Ishikawa (cell line): Measurements from ENCODE around the gene GOSR2.

Source experiments
- CEBPB ChIP-seq: IDR thresholded peaks from 2 replicates; pipeline ENCODE4 v1.6.1; 2012
- CREB1 ChIP-seq: IDR thresholded peaks from 2 replicates; pipeline ENCODE4 v1.6.1; 2012; ENCODE audit warnings: low read depth
- EGR1 ChIP-seq: IDR thresholded peaks from 2 replicates; pipeline ENCODE4 v1.6.1; 2012
- EP300 ChIP-seq: IDR thresholded peaks from 2 replicates; pipeline ENCODE4 v1.6.1; 2012; ENCODE audit warnings: borderline replicate concordance
- FOXM1 ChIP-seq: IDR thresholded peaks from 2 replicates; pipeline ENCODE4 v1.6.1; 2012; ENCODE audit warnings: low read depth, borderline replicate concordance
- MAX ChIP-seq: IDR thresholded peaks from 2 replicates; pipeline ENCODE4 v1.6.1; 2012
- NFIC ChIP-seq: IDR thresholded peaks from 2 replicates; pipeline ENCODE4 v1.6.1; 2012
- RAD21 ChIP-seq: IDR thresholded peaks from 2 replicates; pipeline ENCODE4 v1.6.1; 2012; ENCODE audit warnings: low read depth
- REST ChIP-seq: IDR thresholded peaks from 2 replicates; pipeline ENCODE4 v1.6.1; 2012; ENCODE audit warnings: low read depth, mild to moderate bottlenecking
- TAF1 ChIP-seq: IDR thresholded peaks from 2 replicates; pipeline ENCODE4 v1.6.1; 2012; ENCODE audit warnings: low read depth, mild to moderate bottlenecking
- TCF12 ChIP-seq: IDR thresholded peaks from 2 replicates; pipeline ENCODE4 v1.6.1; 2012; ENCODE audit warnings: low read depth
- TEAD4 ChIP-seq: IDR thresholded peaks from 2 replicates; pipeline ENCODE4 v1.6.1; 2012
- USF1 ChIP-seq: IDR thresholded peaks from 2 replicates; pipeline ENCODE4 v1.6.1; 2012
- YY1 ChIP-seq: IDR thresholded peaks from 2 replicates; pipeline ENCODE4 v1.6.1; 2012; ENCODE audit warnings: low read depth
- ZBTB7A ChIP-seq: IDR thresholded peaks from 2 replicates; pipeline ENCODE4 v1.6.1; 2012; ENCODE audit warnings: low read depth

Gene GOSR2

GRCh38 chr17:46922487-46922803, 515 bp upstream of the GOSR2 start:
- no peak for TF ChIP-seq USF1
- no peak for TF ChIP-seq TAF1
- TF ChIP-seq NFIC: no peak
- TF ChIP-seq CEBPB: no peak
- TF ChIP-seq TCF12: no peak
- TF ChIP-seq CREB1: no peak
- no peak for TF ChIP-seq MAX
- no peak; the same call in 1 of the 2 replicates for TF ChIP-seq EP300
- TF ChIP-seq ZBTB7A: no peak
- no peak for TF ChIP-seq FOXM1
- TF ChIP-seq EGR1: no peak
- TF ChIP-seq YY1: no peak
- no peak for TF ChIP-seq RAD21
- TF ChIP-seq TEAD4: no peak
- TF ChIP-seq REST: no peak

- TF ChIP-seq NFIC (no peak), TEAD4 (no peak)
Measured at GRCh38 chr17:46925185-46925868, 2.4 kb downstream of the GOSR2 start.

- TF ChIP-seq CEBPB: no peak
- no peak for TF ChIP-seq MAX
- no peak for TF ChIP-seq RAD21
- TF ChIP-seq EP300: no peak
- no peak for TF ChIP-seq USF1
- TF ChIP-seq NFIC: no peak
- no peak for TF ChIP-seq REST
- no peak for TF ChIP-seq FOXM1
- TF ChIP-seq ZBTB7A: no peak
- TF ChIP-seq YY1: no peak
Measured at GRCh38 chr17:46928467-46929261, 5.7 kb downstream of the GOSR2 start.

GRCh38 chr17:46929413-46929812, 6.5 kb downstream of the GOSR2 start:
- TF ChIP-seq TEAD4 (no peak), EGR1 (no peak), REST (no peak), CREB1 (no peak), NFIC (no peak), EP300 (no peak), TCF12 (no peak), MAX (no peak), USF1 (no peak), RAD21 (no peak), YY1 (no peak), CEBPB (no peak), ZBTB7A (no peak), FOXM1 (no peak), TAF1 (no peak)
